Loucy (cell line): ENCODE data around the gene CREG2.

ENCODE experiments used
- H2AFZ ChIP-seq: fragments of 200-600 bp; sonication (generic); 2 replicates; pipeline ENCODE4 v1.6.0; 2016; ENCODE audit warnings: antibody characterized with exemption, mild to moderate bottlenecking, low read length, moderate library complexity
- H3F3A ChIP-seq: fragments of 200-600 bp; 2 replicates; pipeline ENCODE4 v1.6.0; 2016; ENCODE audit warnings: antibody characterized with exemption, low read depth, mild to moderate bottlenecking
- H3K27me3 ChIP-seq: fragments of 200-600 bp; sonication (generic); 2 replicates; pipeline ENCODE4 v1.6.1; 2014; ENCODE audit warnings: low read length, mild to moderate bottlenecking; ENCODE audit not compliant: insufficient read depth, poor library complexity, severe bottlenecking
- H3K36me3 ChIP-seq: fragments of 200-600 bp; sonication (generic); 2 replicates; pipeline ENCODE4 v1.6.1; 2016; ENCODE audit warnings: low read length; ENCODE audit not compliant: insufficient read depth
- H3K4me1 ChIP-seq: fragments of 200-600 bp; sonication (generic); 2 replicates; pipeline ENCODE4 v1.5.1; 2014; ENCODE audit warnings: low read length, mild to moderate bottlenecking; ENCODE audit not compliant: insufficient read depth, poor library complexity, severe bottlenecking
- H3K4me2 ChIP-seq: fragments of 200-600 bp; sonication (generic); 2 replicates; pipeline ENCODE4 v1.6.0; 2014; ENCODE audit warnings: antibody characterized with exemption, low read length, low read depth, mild to moderate bottlenecking; ENCODE audit not compliant: poor library complexity, severe bottlenecking
- H3K4me3 ChIP-seq: fragments of 200-600 bp; sonication (generic); 2 replicates; pipeline ENCODE4 v1.5.1; 2014; ENCODE audit warnings: low read length, mild to moderate bottlenecking, mixed read lengths; ENCODE audit not compliant: poor library complexity, severe bottlenecking
- H3K79me2 ChIP-seq: fragments of 200-600 bp; sonication (generic); 2 replicates; pipeline ENCODE4 v1.6.1; 2014; ENCODE audit warnings: low read length; ENCODE audit not compliant: insufficient read depth
- H3K9ac ChIP-seq: fragments of 200-600 bp; sonication (generic); 2 replicates; pipeline ENCODE4 v1.6.0; 2014; ENCODE audit warnings: mild to moderate bottlenecking, low read depth, low read length, moderate library complexity; ENCODE audit not compliant: poor library complexity, severe bottlenecking
- H3K9me2 ChIP-seq: fragments of 200-600 bp; sonication (generic); replicated peaks from 2 replicates; pipeline ENCODE4 v1.6.1; 2016; ENCODE audit warnings: low read depth, low read length, mixed read lengths
- H3K9me3 ChIP-seq: fragments of 200-600 bp; sonication (generic); 2 replicates; pipeline ENCODE4 v1.6.1; 2014; ENCODE audit warnings: mild to moderate bottlenecking, antibody characterized with exemption, low read length, low read depth; ENCODE audit not compliant: insufficient read depth
- H4K20me1 ChIP-seq: fragments of 200-600 bp; sonication (generic); 2 replicates; pipeline ENCODE4 v1.6.0; 2014; ENCODE audit warnings: antibody characterized with exemption, low read length, mild to moderate bottlenecking; ENCODE audit not compliant: insufficient read depth, poor library complexity, severe bottlenecking
- EZH2phosphoT487 ChIP-seq: fragments of 200-600 bp; IDR thresholded peaks from 2 replicates; pipeline ENCODE4 v1.6.1; 2018; ENCODE audit warnings: antibody characterized with exemption, mild to moderate bottlenecking, moderate library complexity, borderline replicate concordance
- TF ChIP-seq, protein P1 (sequence below): fragments of 200-600 bp; sonication (generic); conservative IDR thresholded peaks from 2 replicates; pipeline ENCODE4 v1.5.1; 2014; ENCODE audit warnings: mild to moderate bottlenecking, antibody characterized with exemption, low read length

The CREG2 gene

GRCh38 chr2:101351207-101351606 lies 36.1 kb downstream of the CREG2 start:
- no peaks in the 10 kb centered on the region for H3K79me2 ChIP-seq

DNA sequence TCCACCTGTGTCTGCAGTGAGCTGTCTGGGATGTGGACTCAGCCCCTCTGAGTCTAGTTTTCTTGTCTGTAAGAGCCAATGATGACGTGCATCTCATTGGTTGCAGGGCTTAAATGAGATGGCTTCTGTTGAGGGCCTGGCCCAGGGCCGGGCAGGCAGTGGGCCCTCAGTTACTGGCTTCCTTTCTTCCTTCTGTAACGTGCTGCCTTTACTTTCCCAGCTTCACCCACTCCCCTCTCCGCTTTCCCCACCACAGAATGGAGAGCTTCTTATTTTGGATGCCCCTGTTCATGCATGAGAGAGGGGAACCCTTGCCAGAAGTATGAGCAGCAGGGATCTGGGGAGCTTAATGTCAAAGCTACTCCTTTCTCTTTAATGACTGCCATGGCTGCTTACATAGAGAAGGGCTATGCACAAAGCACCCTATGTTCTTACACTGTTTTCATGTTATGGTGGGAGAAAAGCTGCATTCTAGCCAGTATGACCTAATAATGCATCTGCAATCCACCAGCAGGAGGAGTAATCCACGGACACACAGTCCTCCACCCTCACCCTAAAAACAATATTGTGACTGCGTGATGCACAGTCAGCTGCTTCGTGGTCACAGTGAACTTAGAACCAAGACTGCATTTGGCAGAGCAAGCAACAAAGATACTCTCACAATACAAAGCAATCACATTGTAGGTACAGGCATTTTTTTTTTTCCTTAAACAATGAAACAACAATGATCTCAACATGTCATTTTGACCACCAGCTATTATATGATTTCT lies 37.2 kb downstream of the CREG2 start:
- Histone ChIP-seq H3K9me3 (no peaks in the 10 kb centered on the region), H3K79me2 (no peaks in the 10 kb centered on the region), H3K9ac (no peak overlapping the region), H3K36me3 (no peaks in the 10 kb centered on the region), H3K4me1 (peaks cover 5% of the 10 kb centered on the region), H3K4me3 (no peak overlapping the region), H3K9me2 (no peaks in the 10 kb centered on the region), H4K20me1 (no peaks in the 10 kb centered on the region), H3K4me2 (no peak overlapping the region), H3K27me3 (no peaks in the 10 kb centered on the region), H2AFZ (peak overlapping the region; percentile 71; the same call in 1 of the 2 replicates), H3F3A (no peaks in the 10 kb centered on the region)
- TF ChIP-seq EZH2phosphoT487: no peak
- TF ChIP-seq, protein P1, sequence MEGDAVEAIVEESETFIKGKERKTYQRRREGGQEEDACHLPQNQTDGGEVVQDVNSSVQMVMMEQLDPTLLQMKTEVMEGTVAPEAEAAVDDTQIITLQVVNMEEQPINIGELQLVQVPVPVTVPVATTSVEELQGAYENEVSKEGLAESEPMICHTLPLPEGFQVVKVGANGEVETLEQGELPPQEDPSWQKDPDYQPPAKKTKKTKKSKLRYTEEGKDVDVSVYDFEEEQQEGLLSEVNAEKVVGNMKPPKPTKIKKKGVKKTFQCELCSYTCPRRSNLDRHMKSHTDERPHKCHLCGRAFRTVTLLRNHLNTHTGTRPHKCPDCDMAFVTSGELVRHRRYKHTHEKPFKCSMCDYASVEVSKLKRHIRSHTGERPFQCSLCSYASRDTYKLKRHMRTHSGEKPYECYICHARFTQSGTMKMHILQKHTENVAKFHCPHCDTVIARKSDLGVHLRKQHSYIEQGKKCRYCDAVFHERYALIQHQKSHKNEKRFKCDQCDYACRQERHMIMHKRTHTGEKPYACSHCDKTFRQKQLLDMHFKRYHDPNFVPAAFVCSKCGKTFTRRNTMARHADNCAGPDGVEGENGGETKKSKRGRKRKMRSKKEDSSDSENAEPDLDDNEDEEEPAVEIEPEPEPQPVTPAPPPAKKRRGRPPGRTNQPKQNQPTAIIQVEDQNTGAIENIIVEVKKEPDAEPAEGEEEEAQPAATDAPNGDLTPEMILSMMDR: peak; percentile 51

More at GRCh38 chr2:101351207-101351606, 36.1 kb downstream of the CREG2 start:
- H3K9me2 ChIP-seq: no peaks in the 10 kb centered on the region
- no peaks in the 10 kb centered on the region for H3K27me3 ChIP-seq
- H2AFZ ChIP-seq: no peak overlapping the region
- TF ChIP-seq EZH2phosphoT487: no peak
- TF ChIP-seq, protein P1: no peak
- no peaks in the 10 kb centered on the region for H3F3A ChIP-seq
- H3K9me3 ChIP-seq: no peaks in the 10 kb centered on the region
- no peak overlapping the region for H3K4me2 ChIP-seq
- no peaks in the 10 kb centered on the region for H3K36me3 ChIP-seq
- H3K9ac ChIP-seq: no peak overlapping the region
- no peak overlapping the region for H3K4me3 ChIP-seq
- H4K20me1 ChIP-seq: no peaks in the 10 kb centered on the region
- H3K4me1 ChIP-seq: peaks cover 5% of the 10 kb centered on the region

GRCh38 chr2:101348883-101349282 lies 38.4 kb downstream of the CREG2 start:
- Histone ChIP-seq H3K4me2 (no peak overlapping the region), H3K79me2 (no peaks in the 10 kb centered on the region), H3K9me3 (no peaks in the 10 kb centered on the region), H3K4me1 (peaks cover 5% of the 10 kb centered on the region), H3K9me2 (no peaks in the 10 kb centered on the region), H3K36me3 (no peaks in the 10 kb centered on the region), H3F3A (no peaks in the 10 kb centered on the region), H3K4me3 (no peak overlapping the region), H3K9ac (no peak overlapping the region), H3K27me3 (no peaks in the 10 kb centered on the region), H4K20me1 (no peaks in the 10 kb centered on the region), H2AFZ (no peak overlapping the region)
- TF ChIP-seq, protein P1: no peak
- no peak for TF ChIP-seq EZH2phosphoT487
